Progenitor cell of endocrine pancreas (in vitro differentiated cells): ENCODE data around the gene EEF2KMT. TPM values are rescaled to one million over a fixed set of nuclear protein-coding genes. Genes with fewer than 3 reads are reported as not detected.

Source experiments
- total RNA-seq: library from RNA; stranded (reverse); gene quantifications from 2 replicates; pipeline ENCODE4 v1.2.1, GENCODE V29; 2021

The EEF2KMT gene
- total RNA-seq, 1 donor from 2014 or later = 11.2 TPM

Other genes with a start within 250 kb of the EEF2KMT start
- gene PPL, start 160.6 kb downstream of the EEF2KMT start, total RNA-seq = 62.7 and 64.1 TPM in 2 replicates
- gene SEC14L5, start 139.5 kb downstream of the EEF2KMT start, total RNA-seq = 1.8 and 2.1 TPM in 2 replicates
- 28.4 and 29.2 TPM in 2 replicates for gene NAGPA, start 63.9 kb downstream of the EEF2KMT start, total RNA-seq
- not detected in 2 replicates for gene C16orf89, start 31.8 kb downstream of the EEF2KMT start, total RNA-seq
- 28.4 and 30.8 TPM in 2 replicates for gene ALG1, start 26.0 kb downstream of the EEF2KMT start, total RNA-seq